Germinal center (tissue), 1 donor: ENCODE measurements around the gene SH3BP2.
"Not testable (repeated sequence)": the region's sequence is repeated elsewhere in the genome, so short reads cannot be mapped to it uniquely, and the experiment has no call there.

Experiments
- DNase-seq: peaks from one replicate; pipeline ENCODE4 v3.0.0; 2012; ENCODE audit warnings: mixed read lengths, low spot score

SH3BP2 gene

DNA sequence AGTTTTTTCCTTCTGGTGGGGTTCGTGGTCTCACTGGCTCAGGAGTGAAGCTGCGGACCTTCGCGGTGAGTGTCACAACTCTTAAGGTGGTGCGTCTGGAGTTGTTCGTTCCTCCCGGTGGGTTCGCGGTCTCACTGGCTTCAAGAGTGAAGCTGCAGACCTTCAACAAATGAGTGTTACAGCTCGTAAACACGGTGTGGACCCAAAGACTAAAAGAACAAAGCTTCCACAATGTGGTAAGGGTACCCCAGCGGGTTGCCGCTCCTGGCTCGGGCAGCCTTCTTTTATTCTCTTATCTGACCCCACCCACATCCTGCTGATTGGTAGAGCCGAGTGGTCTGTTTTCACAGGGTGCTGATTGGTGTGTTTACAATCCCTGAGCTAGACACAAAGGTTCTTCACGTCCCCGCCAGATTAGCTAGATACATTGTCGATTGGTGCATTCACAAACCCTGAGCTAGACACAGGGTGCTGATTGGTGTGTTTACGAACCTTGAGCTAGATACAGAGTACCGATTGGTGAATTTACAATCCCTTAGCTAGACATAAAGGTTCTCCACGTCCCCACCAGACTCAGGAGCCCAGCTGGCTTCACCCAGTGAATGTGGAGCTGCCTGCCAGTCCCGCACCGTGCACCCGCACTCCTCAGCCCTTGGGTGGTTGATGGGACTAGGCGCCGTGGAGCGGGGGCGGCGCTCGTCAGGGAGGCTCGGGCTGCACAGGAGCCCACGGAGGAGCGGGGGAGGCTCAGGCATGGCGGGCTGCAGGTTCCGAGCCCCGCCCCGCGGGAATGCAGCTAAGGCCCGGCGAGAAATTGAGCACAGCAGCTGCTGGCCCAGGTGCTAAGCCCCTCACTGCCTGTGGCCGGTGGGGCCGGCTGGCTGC is 30.2 kb upstream of the SH3BP2 start:
- DNase-seq = not testable (repeated sequence)

- no peak for DNase-seq
Observed at GRCh38 chr4:2763511-2763967, 29.3 kb upstream of the SH3BP2 start.

- no peak for DNase-seq
Observed at GRCh38 chr4:2765832-2766526, 26.9 kb upstream of the SH3BP2 start.

DNA sequence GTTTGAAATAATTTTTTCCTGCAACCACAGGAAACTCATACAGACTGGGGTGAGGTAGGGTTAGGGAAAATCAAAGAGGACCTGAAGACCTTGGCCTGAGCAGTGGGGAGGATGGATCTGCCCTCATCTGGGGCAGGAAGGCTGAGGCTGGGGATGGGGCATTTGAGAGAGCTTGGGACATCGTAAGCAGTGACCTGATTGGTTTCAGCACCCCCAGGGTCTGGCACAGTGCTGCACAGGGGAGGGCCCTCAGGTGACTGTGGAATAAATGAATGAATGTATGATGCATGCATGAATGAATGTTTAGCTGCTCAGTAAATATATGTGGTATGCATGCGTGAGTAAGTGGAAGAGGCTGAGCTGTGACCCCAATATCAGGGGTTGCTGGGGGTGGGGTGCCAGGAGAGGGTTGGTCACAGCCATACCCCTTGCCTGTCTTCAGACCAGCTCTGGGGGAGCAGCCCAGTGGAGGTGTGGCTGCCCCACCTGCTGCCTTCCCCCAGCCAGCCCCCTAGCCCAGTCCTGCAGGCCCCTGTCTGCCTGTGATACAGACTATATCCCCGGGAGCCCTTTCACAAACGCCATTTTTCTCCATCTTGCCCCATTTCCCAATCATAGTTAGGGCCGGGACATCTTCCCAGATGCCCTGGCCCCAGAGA is 25.7 kb upstream of the SH3BP2 start:
- DNase-seq = no peak

DNA sequence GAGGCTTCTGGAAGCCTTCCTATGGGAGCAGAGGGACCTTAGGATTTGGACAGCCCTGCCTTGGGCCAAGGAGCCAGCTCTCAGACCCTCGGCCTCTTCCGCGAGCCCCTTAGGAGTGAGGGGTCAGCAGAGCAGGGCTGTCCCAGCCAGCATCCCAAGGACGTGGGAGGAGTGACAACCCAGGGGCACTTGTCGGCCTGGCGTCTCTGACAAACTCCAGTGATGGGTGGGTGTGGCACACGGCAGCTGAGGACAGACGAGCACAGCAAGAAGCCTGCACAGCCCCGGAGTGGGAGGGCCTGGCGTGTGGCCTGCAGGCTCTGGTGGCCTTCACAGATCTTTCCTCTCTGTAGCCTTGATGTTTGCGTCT is 25.2 kb upstream of the SH3BP2 start:
- no peak for DNase-seq

GRCh38 chr4:2768124-2768523 is 24.8 kb upstream of the SH3BP2 start:
- no peak for DNase-seq

DNA sequence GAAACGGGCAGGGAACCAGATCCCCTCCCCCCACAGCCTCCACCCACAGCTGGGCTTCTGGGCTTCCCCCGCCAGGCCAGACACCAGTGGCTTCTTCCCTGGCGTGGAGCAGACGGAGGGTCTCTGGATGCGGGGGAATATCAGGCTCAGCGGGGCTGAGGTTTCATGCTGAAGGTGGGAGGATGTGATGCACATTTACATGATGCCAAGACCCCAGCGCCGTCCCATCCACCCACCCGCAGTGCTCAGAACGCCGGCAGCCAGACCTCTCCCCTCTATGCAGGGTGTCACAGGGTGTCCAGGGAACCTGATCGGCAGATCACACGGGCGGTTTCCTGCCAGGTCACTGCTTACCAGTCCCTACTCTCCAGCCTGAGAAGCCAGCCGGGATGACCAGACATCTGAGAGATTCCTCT is 24.0 kb upstream of the SH3BP2 start:
- DNase-seq = no peak

- DNase-seq = no peak
Observed at GRCh38 chr4:2771264-2771663, 21.6 kb upstream of the SH3BP2 start.

GRCh38 chr4:2780643-2781042 is 12.2 kb upstream of the SH3BP2 start:
- DNase-seq = not testable (repeated sequence)

DNA sequence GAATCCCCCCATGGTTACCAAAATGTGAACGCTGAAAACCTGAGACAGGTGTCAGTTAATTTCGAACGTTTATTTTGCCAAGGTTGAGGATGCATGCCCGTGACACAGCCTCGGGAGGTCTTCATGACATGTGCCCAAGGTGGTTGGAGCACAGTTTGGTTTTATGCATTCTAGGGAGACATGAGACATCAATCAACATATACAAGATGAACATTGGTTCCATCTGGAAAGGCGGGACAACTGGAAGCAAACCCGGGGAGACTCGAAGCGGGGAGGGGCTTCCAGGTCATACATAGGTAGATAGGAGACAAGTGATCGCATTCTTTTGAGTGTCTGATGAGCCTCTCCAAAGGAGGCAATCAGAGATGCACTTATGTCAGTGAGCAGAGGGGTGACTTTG is 11.0 kb upstream of the SH3BP2 start:
- no peak for DNase-seq

- DNase-seq = no peak
Observed at GRCh38 chr4:2783790-2784189, 9.1 kb upstream of the SH3BP2 start.

DNA sequence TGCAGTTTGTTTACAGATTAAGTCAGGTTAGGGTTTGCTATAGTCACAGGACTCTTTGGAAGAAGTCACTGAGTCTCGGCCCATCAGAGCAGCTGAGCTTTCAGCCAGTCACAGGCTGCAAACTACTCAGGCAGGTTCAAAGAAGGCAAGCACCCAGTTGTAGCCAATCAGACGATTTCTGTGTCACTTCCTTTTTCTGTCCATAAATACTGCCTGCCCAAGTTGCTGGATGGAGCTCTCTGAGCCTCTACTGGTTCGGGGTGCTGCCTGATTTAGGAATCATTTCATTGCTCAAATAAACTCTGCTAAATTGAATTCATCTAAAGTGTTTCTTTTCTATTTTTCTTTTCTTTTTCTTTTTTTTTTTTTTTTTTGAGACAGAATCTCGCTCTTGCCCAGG is 7.3 kb upstream of the SH3BP2 start:
- peak; percentile 77 for DNase-seq

- DNase-seq = no peak
Observed at GRCh38 chr4:2786152-2786671, 6.7 kb upstream of the SH3BP2 start.

DNA sequence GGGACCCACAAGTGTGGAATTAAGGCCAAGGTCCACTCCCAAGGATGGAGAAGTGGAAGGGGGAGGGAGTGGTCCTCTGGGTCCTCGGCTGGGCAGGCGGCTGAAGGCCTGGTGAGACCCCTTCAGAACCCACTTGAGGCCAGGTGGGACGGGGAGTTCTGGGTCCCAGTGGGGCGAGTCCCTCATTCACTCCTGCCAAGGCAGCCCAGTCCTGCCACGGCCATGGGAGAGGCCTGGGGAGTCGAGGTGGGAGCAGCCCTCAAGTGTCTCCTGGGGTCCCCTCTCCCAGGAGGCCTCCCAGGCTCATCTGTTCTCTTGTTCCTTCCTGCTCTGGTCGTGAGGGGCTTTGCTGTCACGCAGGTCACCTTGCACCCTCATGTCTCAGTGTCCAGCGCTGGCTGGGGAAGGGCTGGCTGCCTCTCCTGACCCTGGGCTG is 6.1 kb upstream of the SH3BP2 start:
- no peak for DNase-seq

DNA sequence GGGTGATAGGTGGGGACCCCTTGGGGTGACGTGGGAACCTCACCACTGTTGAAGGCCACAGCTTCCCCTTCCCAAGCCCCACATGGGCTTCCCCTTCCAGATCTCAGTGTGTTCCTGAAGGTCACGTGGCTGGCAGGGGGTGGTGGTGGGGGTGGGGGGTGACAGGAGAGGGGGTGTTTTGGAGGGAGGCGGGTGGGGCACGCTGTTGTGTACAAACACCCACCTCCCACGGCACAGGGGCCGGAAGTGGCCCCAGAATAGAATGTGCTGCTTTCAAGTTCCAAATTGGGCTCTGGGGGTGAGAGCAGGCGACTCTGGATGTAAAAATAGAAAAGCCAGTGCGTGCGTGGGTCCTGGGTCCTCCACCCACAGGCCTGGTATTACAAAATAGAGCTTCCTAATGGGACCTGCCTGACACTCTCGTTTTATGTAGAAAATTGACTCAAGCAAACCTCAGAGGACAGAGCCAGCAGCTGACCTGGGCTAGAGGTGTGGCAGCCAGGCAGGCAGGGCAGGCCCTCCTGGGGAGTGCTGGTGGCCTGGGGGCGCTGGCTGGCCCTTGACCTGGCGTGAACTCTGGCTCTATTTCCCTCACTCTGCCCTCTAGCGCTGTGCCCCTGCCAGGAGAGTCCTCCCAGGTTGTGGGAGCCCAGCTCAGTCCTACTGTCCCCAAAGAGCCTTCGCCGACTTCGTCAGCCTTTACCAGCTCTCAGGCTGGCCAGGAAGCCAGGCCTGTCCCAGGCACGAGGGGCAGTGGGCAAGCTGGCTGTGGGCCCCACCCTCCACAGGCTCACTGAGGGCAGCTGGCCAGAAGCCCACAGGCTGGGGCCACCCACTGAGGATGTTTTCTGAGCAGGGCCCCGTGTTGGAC is 5.4 kb upstream of the SH3BP2 start:
- peak; percentile 74 for DNase-seq

DNA sequence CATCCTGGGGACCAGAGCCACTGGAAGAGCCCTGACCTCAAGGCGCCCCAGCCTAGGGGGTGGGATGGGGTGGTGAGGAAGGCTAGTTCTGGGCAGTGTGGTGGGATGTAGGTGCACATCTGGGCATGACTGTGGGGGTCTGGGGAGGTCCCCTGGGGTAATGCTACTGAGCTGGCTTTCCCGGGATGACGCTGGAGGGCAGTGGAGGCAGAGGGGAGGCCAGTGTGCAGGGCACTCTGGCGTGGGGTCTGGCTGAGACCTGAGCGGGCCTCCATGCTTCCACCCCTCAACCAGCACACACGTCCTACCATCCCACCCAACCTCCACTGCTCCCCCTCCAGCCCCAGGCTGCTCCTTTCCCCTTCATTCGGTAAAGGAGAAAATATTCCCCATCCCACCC is 4.8 kb upstream of the SH3BP2 start:
- DNase-seq = no peak

DNA sequence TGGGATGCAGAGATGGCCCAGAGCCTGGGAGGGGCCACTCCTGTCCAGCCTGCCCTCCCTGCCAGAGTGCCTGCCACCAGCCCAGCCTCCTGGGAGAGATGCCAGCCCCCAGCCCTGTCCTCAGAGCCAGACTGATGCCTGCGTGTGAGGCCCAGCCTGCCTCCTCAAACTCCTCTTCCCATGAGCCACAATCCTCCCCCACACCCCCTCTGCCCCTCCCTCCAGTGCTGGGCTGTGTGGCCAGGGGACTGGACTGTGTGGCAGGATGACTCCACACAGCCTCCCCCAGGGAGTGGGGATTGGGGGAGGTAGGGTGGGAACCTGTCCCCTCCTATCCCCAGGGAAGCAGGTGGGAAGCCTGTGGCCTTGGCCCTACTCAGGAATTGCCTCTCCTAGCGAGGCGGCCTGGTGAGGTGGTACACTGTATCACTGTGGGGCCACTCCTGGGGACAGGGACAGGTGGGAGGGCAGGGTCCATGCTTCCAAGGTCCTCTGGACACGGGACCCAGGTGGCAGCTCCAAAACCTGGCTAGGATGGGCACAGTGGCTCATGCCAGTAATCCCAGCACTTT is 4.3 kb upstream of the SH3BP2 start:
- DNase-seq = no peak

DNA sequence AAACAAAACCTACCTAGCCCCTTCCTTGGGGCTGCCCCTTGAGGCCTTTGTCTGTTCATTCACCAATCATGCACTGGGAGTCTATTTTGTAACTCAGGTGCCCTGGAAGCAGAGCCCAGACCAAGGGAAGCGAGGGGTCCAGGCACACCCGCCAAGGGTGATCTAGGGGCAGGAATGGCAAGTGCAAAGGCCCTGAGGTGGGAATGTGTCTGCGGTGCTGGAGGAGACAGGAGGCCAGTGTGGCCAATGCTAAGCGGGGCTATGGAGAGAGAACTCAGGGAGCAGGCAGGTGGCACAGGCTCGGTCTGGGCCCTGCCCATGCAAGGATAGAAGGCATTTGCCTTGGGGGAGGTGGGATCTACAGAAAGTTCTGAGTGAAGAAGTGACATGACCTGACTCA is 3.5 kb upstream of the SH3BP2 start:
- DNase-seq = no peak

DNA sequence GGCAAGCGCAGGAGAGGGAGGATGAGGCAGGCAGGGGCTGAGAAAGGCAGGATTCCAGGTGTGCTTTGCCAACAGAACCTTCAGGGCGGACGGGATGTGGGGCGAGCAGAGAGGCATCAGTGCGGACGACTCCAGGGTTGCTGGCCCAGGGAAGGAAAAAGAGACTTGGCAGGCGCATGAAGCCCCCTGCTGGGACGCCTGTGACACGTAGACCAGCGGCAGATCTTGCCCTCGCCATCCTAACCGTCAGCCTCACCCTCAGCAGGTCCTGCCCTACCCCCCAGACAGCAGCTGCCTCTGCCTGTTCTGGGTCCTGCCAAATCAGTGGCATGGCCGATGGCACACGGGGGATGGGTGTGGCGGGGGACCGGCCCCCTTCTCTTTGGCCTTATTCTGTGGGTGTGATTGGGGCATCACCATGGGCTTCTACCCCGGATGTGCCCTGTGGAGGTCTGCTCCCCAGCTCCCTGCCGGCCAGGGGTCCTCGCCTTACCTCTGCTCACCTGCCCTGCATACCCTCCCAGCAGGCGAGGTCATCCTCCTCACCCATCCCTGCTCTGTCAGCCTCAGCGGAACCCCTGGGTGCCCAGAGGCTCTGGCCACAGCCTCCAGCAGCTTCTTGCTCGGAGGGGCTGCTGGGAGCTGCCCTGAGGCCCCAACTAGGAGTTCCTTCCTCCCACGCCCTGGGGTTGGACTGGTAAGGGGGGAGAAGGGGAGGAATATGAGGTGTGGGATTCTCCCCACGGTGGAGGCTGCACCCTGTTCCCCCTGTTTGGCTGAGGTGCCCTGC is 2.9 kb upstream of the SH3BP2 start:
- no peak for DNase-seq
